Measurements from ENCODE around the gene OMD.

The OMD gene

GRCh38 chr9:92406477-92406876 is 17.8 kb downstream of the OMD start:
- no peak overlapping the region for H3K4me3 ChIP-seq (IDR thresholded peaks at IDR 0.05; ENCODE audit: insufficient read depth, low read depth, low read length)
- no peaks in the 10 kb centered on the region for H3K4me1 ChIP-seq (ENCODE audit: low read depth, poor library complexity, severe bottlenecking)
- H4K20me1 ChIP-seq (ENCODE audit: insufficient read depth) = no peaks in the 10 kb centered on the region
- H2AFZ ChIP-seq (ENCODE audit: low read depth) = no peak overlapping the region
- H3K4me2 ChIP-seq = no peak overlapping the region
- no peak overlapping the region for H3K27ac ChIP-seq
- TF ChIP-seq, protein P1, sequence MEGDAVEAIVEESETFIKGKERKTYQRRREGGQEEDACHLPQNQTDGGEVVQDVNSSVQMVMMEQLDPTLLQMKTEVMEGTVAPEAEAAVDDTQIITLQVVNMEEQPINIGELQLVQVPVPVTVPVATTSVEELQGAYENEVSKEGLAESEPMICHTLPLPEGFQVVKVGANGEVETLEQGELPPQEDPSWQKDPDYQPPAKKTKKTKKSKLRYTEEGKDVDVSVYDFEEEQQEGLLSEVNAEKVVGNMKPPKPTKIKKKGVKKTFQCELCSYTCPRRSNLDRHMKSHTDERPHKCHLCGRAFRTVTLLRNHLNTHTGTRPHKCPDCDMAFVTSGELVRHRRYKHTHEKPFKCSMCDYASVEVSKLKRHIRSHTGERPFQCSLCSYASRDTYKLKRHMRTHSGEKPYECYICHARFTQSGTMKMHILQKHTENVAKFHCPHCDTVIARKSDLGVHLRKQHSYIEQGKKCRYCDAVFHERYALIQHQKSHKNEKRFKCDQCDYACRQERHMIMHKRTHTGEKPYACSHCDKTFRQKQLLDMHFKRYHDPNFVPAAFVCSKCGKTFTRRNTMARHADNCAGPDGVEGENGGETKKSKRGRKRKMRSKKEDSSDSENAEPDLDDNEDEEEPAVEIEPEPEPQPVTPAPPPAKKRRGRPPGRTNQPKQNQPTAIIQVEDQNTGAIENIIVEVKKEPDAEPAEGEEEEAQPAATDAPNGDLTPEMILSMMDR (conservative IDR thresholded peaks at IDR 0.05; ENCODE audit: low read depth, low read length) = no peak
- no peaks in the 10 kb centered on the region for H3K36me3 ChIP-seq (ENCODE audit: insufficient read depth)
- no peak overlapping the region for H3K9ac ChIP-seq
- H3K79me2 ChIP-seq (ENCODE audit: insufficient read depth, low read depth) = no peaks in the 10 kb centered on the region
- no peaks in the 10 kb centered on the region for H3K27me3 ChIP-seq (ENCODE audit: insufficient read depth, low read depth)

DNA sequence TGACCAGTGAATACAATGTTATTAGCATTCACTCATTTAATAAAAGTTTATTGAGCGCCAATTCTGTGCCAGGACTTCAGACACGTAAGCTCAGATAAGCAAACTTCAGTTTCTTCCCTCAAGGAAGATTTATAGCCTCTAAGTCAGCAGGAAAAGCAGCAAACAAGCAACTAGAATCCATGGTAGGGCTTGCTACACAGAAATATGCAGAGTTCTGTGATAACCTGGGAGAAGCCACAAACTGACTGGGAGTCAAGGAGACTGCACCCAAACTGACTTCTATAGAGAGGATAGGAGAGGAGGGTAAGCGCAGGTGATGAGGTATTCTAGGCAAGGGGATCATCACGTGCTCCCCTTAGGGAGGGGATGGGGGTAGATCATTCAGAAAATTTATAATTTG is 18.5 kb downstream of the OMD start:
- Histone ChIP-seq H2AFZ (ENCODE audit: low read depth) (no peak overlapping the region), H4K20me1 (ENCODE audit: insufficient read depth) (no peaks in the 10 kb centered on the region), H3K27me3 (ENCODE audit: insufficient read depth, low read depth) (no peaks in the 10 kb centered on the region), H3K79me2 (ENCODE audit: insufficient read depth, low read depth) (no peaks in the 10 kb centered on the region), H3K9ac (no peak overlapping the region), H3K4me1 (ENCODE audit: low read depth, poor library complexity, severe bottlenecking) (no peaks in the 10 kb centered on the region), H3K27ac (no peak overlapping the region), H3K4me2 (no peak overlapping the region), H3K36me3 (ENCODE audit: insufficient read depth) (no peaks in the 10 kb centered on the region), H3K4me3 (IDR thresholded peaks at IDR 0.05; ENCODE audit: insufficient read depth, low read depth, low read length) (no peak overlapping the region)
- TF ChIP-seq, protein P1 (conservative IDR thresholded peaks at IDR 0.05; ENCODE audit: low read depth, low read length) = no peak

DNA sequence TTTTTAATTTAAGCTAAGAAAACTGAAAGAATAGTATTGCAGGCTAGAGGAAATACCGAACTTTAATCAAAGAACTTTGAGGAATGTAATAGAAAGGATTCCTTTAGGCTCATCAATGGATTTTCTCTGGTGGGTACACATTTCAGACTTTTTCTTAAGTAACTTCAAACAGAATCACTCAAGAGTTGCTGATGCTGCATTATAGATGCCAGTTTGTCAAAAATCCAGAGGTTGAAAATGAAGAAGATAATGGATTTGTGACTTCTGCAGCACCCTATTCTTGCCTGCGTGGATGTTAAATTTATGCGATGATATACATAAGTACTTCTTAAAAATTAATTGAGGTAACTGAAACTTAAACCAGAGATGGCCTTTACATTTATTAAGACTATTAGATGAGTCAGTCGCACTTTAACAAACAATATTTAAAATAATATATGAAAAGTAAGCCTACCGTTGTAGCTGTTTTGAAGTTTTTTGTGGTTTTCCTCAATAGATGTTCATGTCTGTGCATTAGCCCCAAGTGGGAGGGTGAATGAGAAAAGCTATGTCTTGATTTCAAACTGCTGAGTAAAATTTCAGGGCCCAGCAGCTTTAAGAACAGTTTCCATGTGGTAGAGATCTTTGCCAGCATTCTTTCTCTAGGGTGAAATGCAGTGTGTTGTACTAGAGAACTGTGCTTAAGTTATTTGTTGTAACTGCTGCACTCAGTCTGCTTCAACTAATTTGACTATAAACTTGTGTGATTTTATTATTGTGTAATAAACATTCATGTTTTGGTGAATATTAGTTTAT is 20.0 kb downstream of the OMD start, which contains the start of gene OGN:
Gene OGN (minus strand): TSS at position 537 of the 795 bp plus-strand sequence. CDS start 1,171 bp downstream, outside the sequence.
- no peak within 1 kb of the TSS for H3K27ac ChIP-seq

DNA sequence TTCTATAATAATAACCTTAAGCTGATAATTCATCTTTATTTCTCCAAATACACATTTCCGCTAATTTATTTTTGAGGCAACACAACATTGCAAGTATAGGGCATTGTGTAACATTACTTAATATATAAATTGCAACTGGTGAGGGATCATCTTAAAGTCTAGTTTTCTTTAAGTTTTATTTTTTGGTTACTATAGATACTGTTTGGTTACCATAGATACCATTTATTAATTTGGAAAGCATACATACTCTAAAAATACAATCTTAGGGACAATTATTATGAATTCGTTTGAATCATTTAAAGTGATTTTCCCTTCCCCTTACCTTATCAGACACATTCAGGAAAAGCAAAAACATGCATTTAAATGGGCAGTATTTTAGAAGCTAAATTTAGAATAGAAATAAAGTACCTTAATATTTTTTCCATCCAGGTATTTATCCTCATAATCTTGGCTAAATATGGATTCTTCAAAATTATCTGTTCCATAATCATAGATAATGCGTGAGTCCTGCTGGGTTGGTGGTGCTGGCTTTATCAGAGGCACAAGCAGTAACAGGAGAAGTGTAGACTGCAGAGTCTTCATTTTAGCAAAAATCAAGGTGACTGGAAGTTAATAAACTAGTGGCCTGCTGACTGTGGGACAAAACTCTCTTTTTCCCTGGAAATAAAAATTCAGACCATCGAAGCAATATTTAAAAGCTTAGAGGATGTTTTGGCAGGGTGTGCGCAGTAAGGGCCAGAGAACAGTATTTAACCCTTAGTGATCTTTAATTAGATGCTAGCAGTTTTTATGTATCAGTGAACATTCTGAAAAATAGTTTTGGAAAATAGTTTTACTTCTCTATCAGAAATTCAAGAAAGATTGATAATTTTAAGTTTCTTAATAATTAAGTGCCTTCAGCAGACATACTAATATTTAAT is 21.2 kb downstream of the OMD start:
- H3K79me2 ChIP-seq (ENCODE audit: insufficient read depth, low read depth) = no peaks in the 10 kb centered on the region
- H4K20me1 ChIP-seq (ENCODE audit: insufficient read depth) = no peaks in the 10 kb centered on the region
- no peak overlapping the region for H3K4me3 ChIP-seq (IDR thresholded peaks at IDR 0.05; ENCODE audit: insufficient read depth, low read depth, low read length)
- no peak overlapping the region for H3K9ac ChIP-seq
- H3K4me2 ChIP-seq = no peak overlapping the region
- no peaks in the 10 kb centered on the region for H3K36me3 ChIP-seq (ENCODE audit: insufficient read depth)
- TF ChIP-seq, protein P1 (conservative IDR thresholded peaks at IDR 0.05; ENCODE audit: low read depth, low read length) = no peak
- H3K27me3 ChIP-seq (ENCODE audit: insufficient read depth, low read depth) = no peaks in the 10 kb centered on the region
- no peak overlapping the region for H2AFZ ChIP-seq (ENCODE audit: low read depth)
- no peak overlapping the region for H3K27ac ChIP-seq
- H3K4me1 ChIP-seq (ENCODE audit: low read depth, poor library complexity, severe bottlenecking) = no peaks in the 10 kb centered on the region

More for the DNA sequence above, 20.0 kb downstream of the OMD start, which contains the start of gene OGN:
- no peaks in the 10 kb centered on the region for H4K20me1 ChIP-seq (ENCODE audit: insufficient read depth)
- no peak within 1 kb of the TSS for H3K4me3 ChIP-seq (IDR thresholded peaks at IDR 0.05; ENCODE audit: insufficient read depth, low read depth, low read length)
- H3K9ac ChIP-seq = no peak within 1 kb of the TSS
- H3K4me1 ChIP-seq (ENCODE audit: low read depth, poor library complexity, severe bottlenecking) = no peaks in the 10 kb centered on the region
- H3K36me3 ChIP-seq (ENCODE audit: insufficient read depth) = no peaks in the 10 kb centered on the region
- TF ChIP-seq, protein P1 (conservative IDR thresholded peaks at IDR 0.05; ENCODE audit: low read depth, low read length) = no peak
- H3K27me3 ChIP-seq (ENCODE audit: insufficient read depth, low read depth) = no peaks in the 10 kb centered on the region
- no peak within 1 kb of the TSS for H3K4me2 ChIP-seq
- no peak within 1 kb of the TSS for H2AFZ ChIP-seq (ENCODE audit: low read depth)
- H3K79me2 ChIP-seq (ENCODE audit: insufficient read depth, low read depth) = no peaks in the 10 kb centered on the region

Measured in KMS-11 (cell line).